Erythroblast (primary cell): ENCODE measurements around the gene TACC3.
A peak's percentile ranks its signal among the peaks of the same experiment; 100 is the strongest.

ENCODE experiments used
- GATA1 ChIP-seq: IDR thresholded peaks from 2 replicates; pipeline ENCODE4 v1.6.1; 2011; ENCODE audit warnings: low read depth, mild to moderate bottlenecking, control low read depth, low read length, moderate library complexity
- POLR2A ChIP-seq: IDR thresholded peaks from 2 replicates; pipeline ENCODE4 v1.6.1; 2011; ENCODE audit warnings: mild to moderate bottlenecking, low read length

- peak; percentile 37 for TF ChIP-seq POLR2A
- TF ChIP-seq GATA1 = no peak
These were observed at the start of gene TACC3, which contains the start of gene TMEM129 for GRCh38 chr4:1721003-1721665.
